CD8-positive, alpha-beta memory T cell (primary cell): ENCODE data around the gene PTCHD4. TPM values are rescaled to one million over a fixed set of nuclear protein-coding genes. Genes with fewer than 3 reads are reported as not detected.
A peak's percentile ranks its signal among the peaks of the same experiment; 100 is the strongest.
"Not testable (repeated sequence)": the region's sequence is repeated elsewhere in the genome, so short reads cannot be mapped to it uniquely, and the experiment has no call there.

Experiments used
- CTCF ChIA-PET: fragments of 350-600 bp; sonication (Branson Sonifier 250); formaldehyde crosslinking; loops from one replicate; lab custom pipeline; 2021; ENCODE audit warnings: antibody characterized with exemption; lab: Charles Lee
- POLR2A ChIA-PET: fragments of 350-600 bp; sonication (Branson Sonifier 250); formaldehyde crosslinking; loops from one replicate; lab custom pipeline; 2021; ENCODE audit warnings: antibody characterized with exemption; lab: Charles Lee
- DNase-seq, 5 donors: peaks; one replicate each; pipeline versions ENCODE4 v3.0.0 to v3.0.0-alpha.2; 2020 to 2022; ENCODE audit warnings: mixed read lengths in 1 of 5
- H3K27ac ChIP-seq: one replicate; pipeline ENCODE4 v1.7.0; 2013; ENCODE audit warnings: low read depth, mild to moderate bottlenecking, low read length, moderate library complexity
- H3K27me3 ChIP-seq: 2 replicates; pipeline ENCODE4 v1.7.0; 2013; ENCODE audit warnings: low read length, mild to moderate bottlenecking; ENCODE audit not compliant: insufficient read depth, poor library complexity, severe bottlenecking
- H3K36me3 ChIP-seq: 2 replicates; pipeline ENCODE4 v1.7.0; 2013; ENCODE audit warnings: mild to moderate bottlenecking, low read length, moderate library complexity; ENCODE audit not compliant: insufficient read depth
- H3K4me1 ChIP-seq: 2 replicates; pipeline ENCODE4 v1.7.0; 2013; ENCODE audit warnings: mild to moderate bottlenecking, low read length, moderate library complexity; ENCODE audit not compliant: insufficient read depth
- H3K4me3 ChIP-seq: 2 replicates; pipeline ENCODE4 v1.7.0; 2013; ENCODE audit warnings: mild to moderate bottlenecking, low read length
- H3K9me3 ChIP-seq: 2 replicates; pipeline ENCODE4 v1.7.0; 2013; ENCODE audit warnings: mild to moderate bottlenecking, low read length
- H3K27ac Mint-ChIP-seq, 8 donors: one replicate each; pipeline ENCODE4 v1.8.0; 2020 to 2021; ENCODE audit warnings: mixed read lengths in 8 of 8, mild to moderate bottlenecking in 6 of 8, inconsistent platforms in 3 of 8, moderate library complexity in 3 of 8
- H3K27me3 Mint-ChIP-seq, 2 donors: one replicate each; pipeline ENCODE4 v1.8.0; 2020 to 2021; ENCODE audit warnings: mixed read lengths in 2 of 2, mild to moderate bottlenecking in 1 of 2, moderate library complexity in 1 of 2
- H3K36me3 Mint-ChIP-seq, 3 donors: one replicate each; pipeline ENCODE4 v1.8.0; 2020 to 2021; ENCODE audit warnings: mixed read lengths in 3 of 3, inconsistent platforms in 1 of 3, mild to moderate bottlenecking in 1 of 3
- H3K4me1 Mint-ChIP-seq, 3 donors: one replicate each; pipeline ENCODE4 v1.8.0; 2020 to 2021; ENCODE audit warnings: mixed read lengths in 3 of 3, inconsistent platforms in 1 of 3, mild to moderate bottlenecking in 1 of 3
- H3K4me3 Mint-ChIP-seq, 7 donors: one replicate each; pipeline ENCODE4 v1.8.0; 2020 to 2021; ENCODE audit warnings: mixed read lengths in 7 of 7, mild to moderate bottlenecking in 6 of 7, moderate library complexity in 4 of 7, inconsistent platforms in 2 of 7
- H3K9me3 Mint-ChIP-seq, 5 donors: one replicate each; pipeline ENCODE4 v1.8.0; 2020 to 2022; ENCODE audit warnings: mixed read lengths in 5 of 5, mild to moderate bottlenecking in 3 of 5, moderate library complexity in 2 of 5, inconsistent platforms in 1 of 5
- polyA plus RNA-seq: library from polyadenylated mRNA; unstranded; fragments of 300-500 nt; fragmentation: Illumina TruSeq; gene quantifications from one replicate; pipeline ENCODE4 v1.2.3, GENCODE V29; 2021
- total RNA-seq, 2 experiments: library from RNA; stranded (reverse); gene quantifications; one replicate each; pipeline ENCODE4 v1.2.3, GENCODE V29; 2021

Gene PTCHD4
- total and polyA plus RNA-seq, 3 experiments from 2014 or later = not detected

- DNase-seq = no peak
- no peaks in the 10 kb centered on the region for H3K9me3 ChIP-seq
- no peak overlapping the region for H3K4me3 ChIP-seq
- ChIA-PET POLR2A (no interaction called here), CTCF (no interaction called here)
- Mint-ChIP-seq H3K9me3 (peaks cover 0 to 6% (median 2%) of the 10 kb centered on the region in 5 donors), H3K4me1 (no peaks in the 10 kb centered on the region), H3K4me3 (no peak overlapping the region), H3K27me3 (no peaks in the 10 kb centered on the region), H3K27ac (no peak overlapping the region), H3K36me3 (no peaks in the 10 kb centered on the region)
- no peaks in the 10 kb centered on the region for H3K36me3 ChIP-seq
- no peak overlapping the region for H3K27ac ChIP-seq
- H3K27me3 ChIP-seq = no peaks in the 10 kb centered on the region
- no peaks in the 10 kb centered on the region for H3K4me1 ChIP-seq
Measured at GRCh38 chr6:48135323-48136084, 24.5 kb upstream of the PTCHD4 start.

- no peaks in the 10 kb centered on the region for H3K4me1 Mint-ChIP-seq
- no peaks in the 10 kb centered on the region for H3K9me3 ChIP-seq
- no peak overlapping the region for H3K27ac ChIP-seq
- no peaks in the 10 kb centered on the region for H3K36me3 ChIP-seq
- no peak overlapping the region for H3K4me3 Mint-ChIP-seq
- DNase-seq = no peak
- H3K27ac Mint-ChIP-seq = no peak overlapping the region
- CTCF ChIA-PET = no interaction called here
- H3K4me1 ChIP-seq = no peaks in the 10 kb centered on the region
- POLR2A ChIA-PET = no interaction called here
- no peak overlapping the region for H3K4me3 ChIP-seq
- no peaks in the 10 kb centered on the region for H3K27me3 ChIP-seq
- H3K36me3 Mint-ChIP-seq = no peaks in the 10 kb centered on the region
- peaks cover 0 to 6% (median 2%) of the 10 kb centered on the region in 5 donors for H3K9me3 Mint-ChIP-seq
- no peaks in the 10 kb centered on the region for H3K27me3 Mint-ChIP-seq
Measured at GRCh38 chr6:48134246-48134645, 23.2 kb upstream of the PTCHD4 start.

- H3K4me1 Mint-ChIP-seq = no peaks in the 10 kb centered on the region
- no peak overlapping the region for H3K4me3 ChIP-seq
- H3K9me3 ChIP-seq = no peaks in the 10 kb centered on the region
- H3K4me3 Mint-ChIP-seq = no peak overlapping the region
- CTCF ChIA-PET = no interaction called here
- H3K27me3 ChIP-seq = no peaks in the 10 kb centered on the region
- H3K36me3 ChIP-seq = no peaks in the 10 kb centered on the region
- POLR2A ChIA-PET = no interaction called here
- no peak overlapping the region for H3K27ac ChIP-seq
- no peaks in the 10 kb centered on the region for H3K4me1 ChIP-seq
- H3K27me3 Mint-ChIP-seq = no peaks in the 10 kb centered on the region
- no peak for DNase-seq
- peaks cover 0 to 8% (median 2%) of the 10 kb centered on the region in 5 donors for H3K9me3 Mint-ChIP-seq
- no peak overlapping the region for H3K27ac Mint-ChIP-seq
- no peaks in the 10 kb centered on the region for H3K36me3 Mint-ChIP-seq
Measured at GRCh38 chr6:48123601-48124000, 12.6 kb upstream of the PTCHD4 start.

DNA sequence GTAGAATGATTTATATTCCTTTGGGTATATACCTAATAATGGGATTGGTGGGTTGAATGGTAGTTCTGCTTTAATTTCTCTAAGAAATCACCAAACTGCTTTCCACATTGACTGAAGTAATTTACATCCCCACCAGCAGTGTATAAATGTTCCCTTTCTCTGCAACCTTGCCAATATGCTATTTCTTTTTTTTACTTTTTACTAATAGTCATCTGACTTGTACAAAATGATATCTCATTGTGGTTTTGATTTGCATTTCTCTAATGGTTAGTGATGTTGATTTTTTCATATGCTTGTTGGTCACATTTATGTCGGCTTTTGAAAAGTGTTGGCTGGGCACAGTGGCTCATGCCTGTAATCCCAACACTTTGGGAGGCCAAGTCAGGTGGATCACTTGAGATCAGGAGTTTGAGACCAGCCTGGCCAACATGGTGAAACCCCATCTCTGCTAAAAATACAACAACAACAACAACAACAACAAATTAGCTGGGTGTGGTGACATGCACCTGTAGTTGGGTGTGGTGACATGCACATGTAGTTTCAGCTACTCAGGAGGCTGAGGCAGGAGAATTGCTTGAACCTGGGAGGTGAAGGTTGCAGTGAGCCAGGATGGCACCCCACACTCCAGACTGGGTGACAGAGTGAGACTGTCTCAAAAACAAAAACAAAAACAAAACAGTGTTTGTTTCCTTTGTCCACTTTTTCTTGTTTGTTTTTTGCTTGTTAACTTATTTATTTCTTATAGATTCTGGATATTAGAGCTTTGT lies 11.2 kb upstream of the PTCHD4 start:
- H3K4me1 ChIP-seq, H3K27ac Mint-ChIP-seq, H3K27me3 Mint-ChIP-seq, CTCF ChIA-PET, H3K4me3 ChIP-seq, H3K27me3 ChIP-seq, H3K27ac ChIP-seq, POLR2A ChIA-PET, H3K4me3 Mint-ChIP-seq, H3K36me3 ChIP-seq, DNase-seq, H3K9me3 ChIP-seq, H3K4me1 Mint-ChIP-seq, H3K36me3 Mint-ChIP-seq, H3K9me3 Mint-ChIP-seq: not testable (repeated sequence)

- H3K9me3 ChIP-seq = no peaks in the 10 kb centered on the region
- H3K4me3 Mint-ChIP-seq = no peak overlapping the region
- H3K36me3 Mint-ChIP-seq = no peaks in the 10 kb centered on the region
- peaks cover 0 to 4% (median 0%) of the 10 kb centered on the region in 5 donors for H3K9me3 Mint-ChIP-seq
- H3K4me1 Mint-ChIP-seq = no peaks in the 10 kb centered on the region
- no peak overlapping the region for H3K27ac ChIP-seq
- no peaks in the 10 kb centered on the region for H3K36me3 ChIP-seq
- peak overlapping the region in 1 of 8 donors; percentile 64 for H3K27ac Mint-ChIP-seq
- H3K4me1 ChIP-seq = no peaks in the 10 kb centered on the region
- no peak for DNase-seq
- ChIA-PET POLR2A (no interaction called here), CTCF (no interaction called here)
- H3K27me3 Mint-ChIP-seq = no peaks in the 10 kb centered on the region
- no peaks in the 10 kb centered on the region for H3K27me3 ChIP-seq
- no peak overlapping the region for H3K4me3 ChIP-seq
Measured at GRCh38 chr6:48116699-48117645, 6.0 kb upstream of the PTCHD4 start.

GRCh38 chr6:48113130-48113529 lies 2.1 kb upstream of the PTCHD4 start:
- Histone ChIP-seq H3K4me3 (no peak overlapping the region), H3K27ac (no peak overlapping the region), H3K36me3 (no peaks in the 10 kb centered on the region), H3K9me3 (no peaks in the 10 kb centered on the region), H3K4me1 (no peaks in the 10 kb centered on the region), H3K27me3 (no peaks in the 10 kb centered on the region)
- H3K27ac Mint-ChIP-seq = no peak overlapping the region
- peaks cover 0 to 2% (median 0%) of the 10 kb centered on the region in 5 donors for H3K9me3 Mint-ChIP-seq
- no peak overlapping the region for H3K4me3 Mint-ChIP-seq
- no peaks in the 10 kb centered on the region for H3K27me3 Mint-ChIP-seq
- DNase-seq = no peak
- H3K36me3 Mint-ChIP-seq = no peaks in the 10 kb centered on the region
- ChIA-PET POLR2A (no interaction called here), CTCF (no interaction called here)
- H3K4me1 Mint-ChIP-seq = no peaks in the 10 kb centered on the region

DNA sequence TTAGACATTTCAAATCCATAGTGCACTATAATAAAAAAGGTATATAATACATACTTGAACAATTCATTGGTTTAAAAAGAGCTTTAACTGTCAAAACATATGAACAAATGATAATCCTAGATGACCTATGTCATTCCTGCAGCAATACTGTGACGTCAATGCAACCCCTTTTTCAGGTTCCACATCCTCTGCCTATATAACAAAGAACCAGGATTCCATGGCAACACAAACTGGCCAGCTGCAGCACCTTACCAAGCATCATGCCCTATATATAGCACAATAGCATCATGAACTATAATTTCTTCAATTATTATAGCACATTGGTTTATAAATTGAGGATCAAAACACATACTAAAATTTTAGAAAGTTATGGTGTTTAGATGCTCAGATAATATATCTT lies 578 bp upstream of the PTCHD4 start:
- CTCF ChIA-PET = no interaction called here
- Histone ChIP-seq H3K4me3 (no peak overlapping the region), H3K27ac (no peak overlapping the region), H3K4me1 (no peaks in the 10 kb centered on the region), H3K27me3 (no peaks in the 10 kb centered on the region), H3K36me3 (no peaks in the 10 kb centered on the region), H3K9me3 (no peaks in the 10 kb centered on the region)
- Mint-ChIP-seq H3K27me3 (no peaks in the 10 kb centered on the region), H3K36me3 (no peaks in the 10 kb centered on the region), H3K4me1 (no peaks in the 10 kb centered on the region), H3K4me3 (no peak overlapping the region), H3K9me3 (peaks cover 0 to 2% (median 0%) of the 10 kb centered on the region in 5 donors), H3K27ac (no peak overlapping the region)
- DNase-seq = no peak
- POLR2A ChIA-PET = no interaction called here
